Testis (tissue), 2 donors: Measurements from ENCODE around the gene HAUS7.

Experiments used
- POLR2A ChIP-seq: fragments of 450-650 bp; IDR thresholded peaks from one replicate; pipeline ENCODE4 v1.6.1; 2017; ENCODE audit warnings: antibody characterized with exemption, mild to moderate bottlenecking, moderate library complexity
- TF ChIP-seq, protein P1 (sequence below), 3 experiments: fragments of 450-650 bp in 2 of 3; fragments of 200-600 bp in 1 of 3; sonication (generic) in 1 of 3; IDR thresholded peaks; one replicate each; pipeline ENCODE4 v1.5.1; 2016 to 2019; ENCODE audit warnings: antibody characterized with exemption in 3 of 3, mild to moderate bottlenecking in 2 of 3, moderate library complexity in 1 of 3

DNA sequence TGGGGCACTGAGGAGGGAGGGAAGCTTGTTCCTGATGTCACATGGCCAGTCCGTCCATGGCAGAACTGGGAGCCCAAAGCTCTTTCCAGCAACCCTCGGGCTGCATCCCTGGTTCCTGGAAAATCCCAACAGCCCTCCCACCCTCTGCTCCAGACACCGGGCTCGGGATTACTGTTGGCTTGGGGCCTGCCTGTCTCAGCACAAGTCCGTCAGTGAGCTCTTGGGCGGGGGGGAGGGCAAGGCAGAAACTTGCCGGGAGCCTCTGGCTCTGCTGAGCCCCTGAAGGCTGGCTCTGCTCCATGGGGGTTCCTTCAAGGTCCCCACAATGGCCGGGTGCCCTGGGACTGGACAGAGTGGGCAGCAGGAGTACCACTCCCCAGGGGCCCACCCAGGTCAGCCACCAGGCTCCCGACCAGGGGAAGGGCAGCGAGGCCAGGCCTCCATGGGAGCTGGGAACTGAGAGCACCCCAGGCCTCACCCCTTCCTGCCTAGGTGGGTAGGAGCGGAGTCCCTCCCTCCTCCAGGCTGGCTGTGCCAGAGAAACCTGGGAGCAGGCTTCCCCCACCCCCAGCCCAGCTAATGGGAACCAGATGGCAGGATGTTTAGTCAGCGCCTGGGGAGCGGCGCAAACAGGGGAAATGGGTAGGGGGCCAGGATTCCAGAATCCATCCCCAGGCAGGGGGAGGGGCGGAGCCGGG, 6.4 kb upstream of the HAUS7 start:
- TF ChIP-seq, protein P1, sequence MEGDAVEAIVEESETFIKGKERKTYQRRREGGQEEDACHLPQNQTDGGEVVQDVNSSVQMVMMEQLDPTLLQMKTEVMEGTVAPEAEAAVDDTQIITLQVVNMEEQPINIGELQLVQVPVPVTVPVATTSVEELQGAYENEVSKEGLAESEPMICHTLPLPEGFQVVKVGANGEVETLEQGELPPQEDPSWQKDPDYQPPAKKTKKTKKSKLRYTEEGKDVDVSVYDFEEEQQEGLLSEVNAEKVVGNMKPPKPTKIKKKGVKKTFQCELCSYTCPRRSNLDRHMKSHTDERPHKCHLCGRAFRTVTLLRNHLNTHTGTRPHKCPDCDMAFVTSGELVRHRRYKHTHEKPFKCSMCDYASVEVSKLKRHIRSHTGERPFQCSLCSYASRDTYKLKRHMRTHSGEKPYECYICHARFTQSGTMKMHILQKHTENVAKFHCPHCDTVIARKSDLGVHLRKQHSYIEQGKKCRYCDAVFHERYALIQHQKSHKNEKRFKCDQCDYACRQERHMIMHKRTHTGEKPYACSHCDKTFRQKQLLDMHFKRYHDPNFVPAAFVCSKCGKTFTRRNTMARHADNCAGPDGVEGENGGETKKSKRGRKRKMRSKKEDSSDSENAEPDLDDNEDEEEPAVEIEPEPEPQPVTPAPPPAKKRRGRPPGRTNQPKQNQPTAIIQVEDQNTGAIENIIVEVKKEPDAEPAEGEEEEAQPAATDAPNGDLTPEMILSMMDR (IDR thresholded peaks at IDR 0.05), result no peak
- TF ChIP-seq POLR2A, result no peak
